Kidney (tissue), 14 donors: ENCODE measurements around the gene TMEM169. TPM values are rescaled to one million over a fixed set of nuclear protein-coding genes. Genes with fewer than 3 reads are reported as not detected.
A peak's percentile ranks its signal among the peaks of the same experiment; 100 is the strongest.

ENCODE experiments used
- DNase-seq, 5 donors: peaks; one replicate each; pipeline ENCODE4 v3.0.0-alpha.2; 2013 to 2020
- FAIRE-seq: peaks from 2 replicates; lab custom pipeline; 2012; peaks lifted over from hg19 to GRCh38; lab: Jason Lieb, UNC
- H3K27ac ChIP-seq, 2 donors: one replicate each; pipeline ENCODE4 v1.7.0; 2013; ENCODE audit warnings: low read depth in 2 of 2, low read length in 2 of 2, inconsistent platforms in 1 of 2
- H3K27me3 ChIP-seq: one replicate; pipeline ENCODE4 v1.7.1; 2013; ENCODE audit warnings: low read length, inconsistent platforms; ENCODE audit not compliant: control insufficient read depth, insufficient read depth
- H3K36me3 ChIP-seq, 3 donors: one replicate each; pipeline versions ENCODE4 v1.7.0 to v1.7.1; 2013; ENCODE audit warnings: low read length in 3 of 3, control low read depth in 1 of 3, inconsistent platforms in 1 of 3; ENCODE audit not compliant: insufficient read depth in 3 of 3, control insufficient read depth in 2 of 3
- H3K4me1 ChIP-seq, 3 donors: one replicate each; pipeline versions ENCODE4 v1.7.0 to v1.7.1; 2013; ENCODE audit warnings: low read length in 3 of 3, inconsistent platforms in 1 of 3, low read depth in 1 of 3; ENCODE audit not compliant: control insufficient read depth in 2 of 3, insufficient read depth in 2 of 3
- H3K4me3 ChIP-seq, 3 donors: one replicate each; pipeline versions ENCODE4 v1.7.0 to v1.8.1; 2013; ENCODE audit warnings: low read length in 3 of 3, control low read depth in 1 of 3, inconsistent platforms in 1 of 3
- H3K9ac ChIP-seq, 3 donors: one replicate each; pipeline versions ENCODE4 v1.7.0 to v1.7.1; 2013; ENCODE audit warnings: low read length in 3 of 3, control low read depth in 1 of 3, inconsistent platforms in 1 of 3
- H3K9me3 ChIP-seq, 3 donors: one replicate each; pipeline versions ENCODE4 v1.7.0 to v1.7.1; 2013; ENCODE audit warnings: low read length in 3 of 3, control low read depth in 1 of 3, inconsistent platforms in 1 of 3; ENCODE audit not compliant: control insufficient read depth in 2 of 3, insufficient read depth in 1 of 3
- intact Hi-C: fragments of 100-400 bp; cut with DNase I; formaldehyde crosslinking; loops from one replicate; pipeline ENCODE4 v1.11.1; 2022
- polyA plus RNA-seq: library from polyadenylated mRNA; stranded (reverse); fragments of 350-450 nt; fragmentation: Illumina TruSeq; extraction: RNeasy Lipid Tissue Mini Kit (QIAGEN cat#74804); gene quantifications from one replicate; pipeline ENCODE4 v1.2.3, GENCODE V29; 2014; ENCODE audit warnings: low read depth, low replicate concordance; ENCODE audit not compliant: insufficient read depth
- total RNA-seq: library from RNA; stranded (reverse); fragmentation: NEBNext Ultra II Directional; extraction: Animal tissue kit (Norgen Biotek cat#: 25700); gene quantifications from one replicate; pipeline ENCODE4 v1.2.1, GENCODE V29; 2021
- TF ChIP-seq, protein P1 (sequence below): IDR thresholded peaks from 3 replicates; pipeline ENCODE4 v1.5.1; 2012; ENCODE audit warnings: mild to moderate bottlenecking, moderate library complexity, borderline replicate concordance; ENCODE audit not compliant: insufficient read depth; ENCODE audit errors: extremely low read depth
- donor health status: control.
- donor health status: control.
- donor health status: control.
- donor health status: control.
- donor health status: control.
- donor health status: DM: yes; HTN: yes; CAD: no.
- donor health status: Normal renal cell carcinoma (clear cell type).

TMEM169 gene
- total and polyA plus RNA-seq, 2 donors from 2014 or later: 1.6 to 4.6 TPM

DNA sequence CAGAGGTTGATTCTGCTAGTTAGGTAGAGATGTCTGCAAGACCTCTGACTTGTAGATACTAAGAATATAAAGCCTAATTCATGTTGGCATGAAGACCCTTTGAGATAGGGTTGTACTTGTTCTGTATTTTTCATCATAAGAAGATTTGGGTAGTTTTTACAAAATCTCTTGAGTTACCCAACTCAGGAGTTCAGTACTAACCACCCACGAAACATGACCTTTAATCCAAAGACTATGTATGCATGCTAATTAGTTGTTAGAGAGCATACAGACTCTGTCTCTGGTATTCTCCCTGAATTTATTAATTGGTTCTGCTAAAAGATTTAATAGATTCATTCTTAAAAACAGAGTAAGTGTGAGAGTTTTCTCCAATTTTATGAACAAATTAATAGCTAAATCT lies 17.1 kb upstream of the TMEM169 start:
- no peaks in the 10 kb centered on the region for H3K9me3 ChIP-seq
- H3K4me3 ChIP-seq: no peak overlapping the region
- H3K4me1 ChIP-seq: no peaks in the 10 kb centered on the region
- no peak for FAIRE-seq
- intact Hi-C loops: no loop called here
- H3K36me3 ChIP-seq: peaks cover 0 to 25% (median 12%) of the 10 kb centered on the region in 3 donors
- no peaks in the 10 kb centered on the region for H3K27me3 ChIP-seq
- no peak overlapping the region for H3K9ac ChIP-seq
- TF ChIP-seq, protein P1, sequence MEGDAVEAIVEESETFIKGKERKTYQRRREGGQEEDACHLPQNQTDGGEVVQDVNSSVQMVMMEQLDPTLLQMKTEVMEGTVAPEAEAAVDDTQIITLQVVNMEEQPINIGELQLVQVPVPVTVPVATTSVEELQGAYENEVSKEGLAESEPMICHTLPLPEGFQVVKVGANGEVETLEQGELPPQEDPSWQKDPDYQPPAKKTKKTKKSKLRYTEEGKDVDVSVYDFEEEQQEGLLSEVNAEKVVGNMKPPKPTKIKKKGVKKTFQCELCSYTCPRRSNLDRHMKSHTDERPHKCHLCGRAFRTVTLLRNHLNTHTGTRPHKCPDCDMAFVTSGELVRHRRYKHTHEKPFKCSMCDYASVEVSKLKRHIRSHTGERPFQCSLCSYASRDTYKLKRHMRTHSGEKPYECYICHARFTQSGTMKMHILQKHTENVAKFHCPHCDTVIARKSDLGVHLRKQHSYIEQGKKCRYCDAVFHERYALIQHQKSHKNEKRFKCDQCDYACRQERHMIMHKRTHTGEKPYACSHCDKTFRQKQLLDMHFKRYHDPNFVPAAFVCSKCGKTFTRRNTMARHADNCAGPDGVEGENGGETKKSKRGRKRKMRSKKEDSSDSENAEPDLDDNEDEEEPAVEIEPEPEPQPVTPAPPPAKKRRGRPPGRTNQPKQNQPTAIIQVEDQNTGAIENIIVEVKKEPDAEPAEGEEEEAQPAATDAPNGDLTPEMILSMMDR: no peak
- H3K27ac ChIP-seq: no peak overlapping the region
- no peak for DNase-seq

DNA sequence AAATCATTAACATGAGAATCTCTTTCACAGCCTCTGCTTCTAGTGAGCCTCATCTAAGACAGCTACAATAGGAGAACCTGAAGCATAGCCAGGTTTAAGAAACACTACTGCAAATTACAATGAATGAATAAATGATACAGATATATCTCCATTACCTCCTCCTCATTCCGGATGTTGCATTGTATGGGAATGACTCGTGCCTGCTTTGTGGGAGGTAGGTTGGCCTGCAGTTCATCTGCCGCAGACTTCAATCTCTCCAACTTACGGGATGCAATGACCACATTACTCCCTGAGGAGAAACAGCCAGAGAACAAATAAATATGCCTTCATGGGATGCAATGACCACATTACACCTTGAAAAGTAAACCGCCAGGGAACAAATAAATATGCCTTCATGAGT lies 15.5 kb upstream of the TMEM169 start:
- intact Hi-C loops: no loop called here
- H3K4me1 ChIP-seq: no peaks in the 10 kb centered on the region
- H3K27ac ChIP-seq: no peak overlapping the region
- FAIRE-seq (no peak), DNase-seq (peak in 1 of 5 donors; percentile 31)
- H3K9me3 ChIP-seq: no peaks in the 10 kb centered on the region
- H3K9ac ChIP-seq: no peak overlapping the region
- no peak overlapping the region for H3K4me3 ChIP-seq
- H3K27me3 ChIP-seq: no peaks in the 10 kb centered on the region
- H3K36me3 ChIP-seq: peaks cover 0 to 25% (median 12%) of the 10 kb centered on the region in 3 donors
- TF ChIP-seq, protein P1: no peak

DNA sequence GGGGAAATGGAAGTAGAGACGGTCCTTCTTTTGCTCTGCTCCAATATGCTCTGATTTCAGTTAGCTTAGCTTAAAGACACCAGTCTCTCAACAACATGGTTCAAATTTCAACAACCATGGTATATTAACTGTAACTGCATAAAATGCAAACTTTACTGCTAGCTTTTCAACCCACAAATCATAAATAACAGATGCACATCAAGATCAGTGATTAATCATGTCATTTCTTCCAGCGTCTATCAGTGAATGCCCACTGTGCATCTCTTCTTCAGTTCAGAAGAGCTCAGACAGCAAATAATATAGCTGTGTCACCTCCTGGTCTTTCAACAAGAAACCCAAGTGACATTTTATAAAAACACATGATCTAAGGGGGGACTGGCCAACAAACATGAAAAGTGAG lies 12.7 kb upstream of the TMEM169 start:
- DNase-seq (no peak), FAIRE-seq (no peak)
- H3K4me3 ChIP-seq: no peak overlapping the region
- intact Hi-C loops: no loop called here
- H3K27ac ChIP-seq: no peak overlapping the region
- TF ChIP-seq, protein P1: no peak
- no peaks in the 10 kb centered on the region for H3K4me1 ChIP-seq
- H3K9ac ChIP-seq: no peak overlapping the region
- H3K9me3 ChIP-seq: no peaks in the 10 kb centered on the region
- H3K27me3 ChIP-seq: no peaks in the 10 kb centered on the region
- peaks cover 0 to 24% (median 12%) of the 10 kb centered on the region in 3 donors for H3K36me3 ChIP-seq

DNA sequence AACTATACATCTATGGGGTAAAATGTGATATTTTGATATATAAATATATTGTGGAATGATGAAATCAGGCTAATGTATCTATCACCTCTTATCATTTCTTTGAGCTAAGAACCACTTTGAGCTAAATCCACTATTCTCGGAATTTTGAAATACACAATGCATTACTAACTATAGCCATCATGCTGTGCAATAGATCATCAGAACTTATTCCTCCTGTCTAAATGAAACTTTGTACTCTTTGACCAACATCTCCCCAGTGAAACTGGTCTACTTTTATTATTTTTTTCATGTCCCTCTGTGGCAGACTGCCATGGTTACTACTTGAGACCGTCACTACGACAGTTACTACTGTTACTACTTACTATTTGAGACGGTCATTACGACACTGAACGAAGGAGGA lies 11.5 kb upstream of the TMEM169 start:
- TF ChIP-seq, protein P1: no peak
- Histone ChIP-seq H3K4me1 (no peaks in the 10 kb centered on the region), H3K27ac (no peak overlapping the region), H3K9ac (no peak overlapping the region), H3K4me3 (no peak overlapping the region), H3K36me3 (peaks cover 0 to 14% (median 5%) of the 10 kb centered on the region in 3 donors), H3K27me3 (no peaks in the 10 kb centered on the region), H3K9me3 (no peaks in the 10 kb centered on the region)
- DNase-seq: no peak
- intact Hi-C loops: no loop called here
- FAIRE-seq: no peak
